Stromal cell of bone marrow (primary cell): Measurements from ENCODE around the gene SIPA1.
A peak's percentile ranks its signal among the peaks of the same experiment; 100 is the strongest.

Source experiments
- DNase-seq: peaks from one replicate; pipeline ENCODE4 v3.0.0-alpha.2; 2012; ENCODE audit warnings: low read depth

Gene SIPA1, protein sequence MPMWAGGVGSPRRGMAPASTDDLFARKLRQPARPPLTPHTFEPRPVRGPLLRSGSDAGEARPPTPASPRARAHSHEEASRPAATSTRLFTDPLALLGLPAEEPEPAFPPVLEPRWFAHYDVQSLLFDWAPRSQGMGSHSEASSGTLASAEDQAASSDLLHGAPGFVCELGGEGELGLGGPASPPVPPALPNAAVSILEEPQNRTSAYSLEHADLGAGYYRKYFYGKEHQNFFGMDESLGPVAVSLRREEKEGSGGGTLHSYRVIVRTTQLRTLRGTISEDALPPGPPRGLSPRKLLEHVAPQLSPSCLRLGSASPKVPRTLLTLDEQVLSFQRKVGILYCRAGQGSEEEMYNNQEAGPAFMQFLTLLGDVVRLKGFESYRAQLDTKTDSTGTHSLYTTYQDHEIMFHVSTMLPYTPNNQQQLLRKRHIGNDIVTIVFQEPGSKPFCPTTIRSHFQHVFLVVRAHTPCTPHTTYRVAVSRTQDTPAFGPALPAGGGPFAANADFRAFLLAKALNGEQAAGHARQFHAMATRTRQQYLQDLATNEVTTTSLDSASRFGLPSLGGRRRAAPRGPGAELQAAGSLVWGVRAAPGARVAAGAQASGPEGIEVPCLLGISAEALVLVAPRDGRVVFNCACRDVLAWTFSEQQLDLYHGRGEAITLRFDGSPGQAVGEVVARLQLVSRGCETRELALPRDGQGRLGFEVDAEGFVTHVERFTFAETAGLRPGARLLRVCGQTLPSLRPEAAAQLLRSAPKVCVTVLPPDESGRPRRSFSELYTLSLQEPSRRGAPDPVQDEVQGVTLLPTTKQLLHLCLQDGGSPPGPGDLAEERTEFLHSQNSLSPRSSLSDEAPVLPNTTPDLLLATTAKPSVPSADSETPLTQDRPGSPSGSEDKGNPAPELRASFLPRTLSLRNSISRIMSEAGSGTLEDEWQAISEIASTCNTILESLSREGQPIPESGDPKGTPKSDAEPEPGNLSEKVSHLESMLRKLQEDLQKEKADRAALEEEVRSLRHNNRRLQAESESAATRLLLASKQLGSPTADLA

DNA sequence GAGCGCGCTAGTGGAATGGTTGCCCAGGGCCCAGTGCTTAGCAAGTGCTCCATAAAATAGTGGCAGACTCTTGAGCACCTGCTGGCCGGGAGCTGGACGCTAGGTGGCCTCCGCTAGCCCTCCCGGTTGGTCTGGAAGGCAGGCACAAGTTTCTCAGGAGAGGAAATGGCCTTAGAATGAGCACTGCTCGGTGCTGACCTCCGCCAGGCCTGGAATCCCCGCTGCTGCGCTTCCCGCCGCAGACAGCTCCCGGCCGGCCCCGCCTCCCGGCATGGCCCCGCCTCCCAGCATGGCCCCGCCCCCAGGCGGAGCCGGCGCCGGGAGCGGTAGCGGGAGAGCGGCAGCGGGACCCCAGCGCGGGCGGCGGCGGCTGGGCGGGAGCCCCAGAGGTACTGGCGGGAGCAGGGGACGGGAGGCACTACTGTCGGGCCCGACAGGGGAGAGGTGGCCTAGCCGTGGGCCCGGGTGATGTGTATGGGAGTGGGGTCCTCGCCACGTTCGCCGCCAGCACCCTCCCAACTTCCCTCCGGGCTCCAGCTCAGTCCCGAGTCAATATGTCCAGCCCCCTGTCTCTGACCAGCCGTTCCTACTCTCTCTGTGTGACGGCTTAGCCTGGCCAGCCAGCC is at the start of gene SIPA1:
Gene SIPA1 (plus strand): TSS at position 308 of the 626 bp plus-strand sequence. CDS start 2,821 bp downstream, outside the sequence.
- peak; percentile 65 for DNase-seq

DNA sequence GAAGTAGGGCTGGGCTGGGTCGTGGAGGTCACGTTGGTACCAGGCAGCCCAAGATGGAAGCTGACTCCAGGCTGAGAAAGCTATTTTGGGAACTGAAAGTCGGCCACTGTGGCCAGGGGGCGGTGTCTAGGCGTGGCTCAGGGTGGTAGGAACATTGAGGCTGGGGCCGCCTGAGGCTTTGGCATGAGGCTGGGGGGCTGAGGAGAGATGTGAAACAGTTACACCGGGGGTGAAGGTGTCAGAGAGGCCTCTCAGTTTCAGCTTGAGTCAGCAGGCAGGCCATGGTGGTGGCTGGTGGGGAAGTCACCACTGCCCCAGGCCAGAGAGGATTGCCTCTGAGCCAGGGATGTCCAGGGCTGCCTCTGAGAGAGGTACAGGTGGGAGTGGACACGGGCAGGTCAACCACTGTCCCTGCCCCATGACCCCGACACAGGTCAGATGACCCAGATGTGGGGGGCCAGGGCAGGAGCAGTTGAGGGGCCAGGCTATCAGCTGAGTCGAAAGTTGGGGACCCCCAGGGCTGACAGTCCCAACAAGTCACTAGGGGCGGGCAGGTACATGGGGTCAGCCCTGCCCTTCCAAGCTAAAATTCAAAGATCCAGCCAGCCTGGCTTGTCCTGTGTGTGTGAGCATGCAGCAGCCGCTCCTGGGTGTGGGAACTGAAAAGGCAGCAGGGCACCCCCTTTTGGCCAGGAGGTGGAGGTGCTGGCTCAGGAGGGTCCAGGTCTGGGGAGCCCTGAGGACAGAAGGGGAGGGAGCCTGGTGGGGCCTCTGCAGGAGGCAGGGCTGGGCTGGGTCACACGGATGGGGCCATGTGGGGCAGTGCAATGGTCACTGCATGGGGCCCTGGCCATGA is 49.5 kb upstream of the SIPA1 start:
- DNase-seq, result no peak

DNA sequence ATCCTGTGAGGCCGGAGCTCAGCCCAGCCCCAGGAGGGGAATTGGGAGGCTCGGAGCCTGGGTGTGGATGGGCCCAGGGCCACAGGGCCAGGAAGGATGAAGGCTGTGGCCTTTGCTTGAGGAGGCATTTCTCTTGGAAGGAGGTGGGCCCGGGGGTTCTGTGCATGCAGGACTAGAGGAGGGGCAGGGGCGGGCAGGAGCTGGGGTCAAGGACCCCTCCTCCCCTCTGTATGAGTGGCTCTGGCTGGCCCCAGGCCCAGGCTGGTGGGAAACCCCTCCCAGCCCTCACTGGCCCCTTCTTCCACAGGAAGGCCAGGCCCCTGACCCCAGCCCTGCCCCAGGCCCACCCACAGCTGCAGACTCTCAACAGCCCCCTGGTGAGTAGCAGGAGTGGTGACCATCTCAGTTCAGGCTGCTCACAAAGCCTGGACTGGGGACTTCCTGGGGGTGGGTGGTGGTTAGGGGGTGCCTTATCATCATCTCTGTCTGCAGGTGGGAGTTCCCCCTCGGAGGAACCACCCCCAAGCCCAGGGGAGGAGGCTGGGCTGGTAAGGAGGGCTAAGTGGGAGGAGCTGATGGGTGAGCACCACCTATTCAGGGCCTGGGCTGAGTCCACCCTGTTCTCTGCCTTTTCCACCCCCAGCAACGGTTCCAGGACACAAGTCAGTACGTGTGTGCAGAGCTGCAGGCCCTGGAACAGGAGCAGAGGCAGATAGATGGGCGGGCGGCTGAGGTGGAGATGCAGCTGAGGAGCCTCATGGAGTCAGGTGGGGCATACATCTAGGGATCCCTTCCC is 48.3 kb upstream of the SIPA1 start:
- no peak for DNase-seq

DNA sequence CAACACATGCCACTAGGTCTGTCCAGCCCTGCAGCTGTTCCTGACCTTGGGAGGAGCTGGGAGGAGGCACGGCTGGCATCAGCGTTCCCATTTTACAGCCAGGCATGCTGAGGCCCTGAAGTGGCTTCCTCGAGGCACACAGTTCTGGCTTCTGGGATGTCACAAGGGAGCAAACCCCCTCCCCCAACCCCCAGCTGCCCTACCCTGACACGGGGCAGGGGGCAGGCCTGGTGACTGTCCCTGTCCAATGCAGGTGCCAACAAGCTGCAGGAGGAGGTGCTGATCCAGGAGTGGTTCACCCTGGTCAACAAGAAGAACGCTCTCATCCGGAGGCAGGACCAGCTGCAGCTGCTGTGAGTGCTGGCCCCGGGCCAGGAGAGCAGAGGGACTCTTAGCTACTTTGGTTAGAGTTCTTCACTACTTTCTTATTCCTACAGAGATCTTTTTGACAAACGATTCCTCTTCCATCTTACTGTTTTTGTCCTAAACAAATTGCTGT is 47.6 kb upstream of the SIPA1 start:
- no peak for DNase-seq

DNA sequence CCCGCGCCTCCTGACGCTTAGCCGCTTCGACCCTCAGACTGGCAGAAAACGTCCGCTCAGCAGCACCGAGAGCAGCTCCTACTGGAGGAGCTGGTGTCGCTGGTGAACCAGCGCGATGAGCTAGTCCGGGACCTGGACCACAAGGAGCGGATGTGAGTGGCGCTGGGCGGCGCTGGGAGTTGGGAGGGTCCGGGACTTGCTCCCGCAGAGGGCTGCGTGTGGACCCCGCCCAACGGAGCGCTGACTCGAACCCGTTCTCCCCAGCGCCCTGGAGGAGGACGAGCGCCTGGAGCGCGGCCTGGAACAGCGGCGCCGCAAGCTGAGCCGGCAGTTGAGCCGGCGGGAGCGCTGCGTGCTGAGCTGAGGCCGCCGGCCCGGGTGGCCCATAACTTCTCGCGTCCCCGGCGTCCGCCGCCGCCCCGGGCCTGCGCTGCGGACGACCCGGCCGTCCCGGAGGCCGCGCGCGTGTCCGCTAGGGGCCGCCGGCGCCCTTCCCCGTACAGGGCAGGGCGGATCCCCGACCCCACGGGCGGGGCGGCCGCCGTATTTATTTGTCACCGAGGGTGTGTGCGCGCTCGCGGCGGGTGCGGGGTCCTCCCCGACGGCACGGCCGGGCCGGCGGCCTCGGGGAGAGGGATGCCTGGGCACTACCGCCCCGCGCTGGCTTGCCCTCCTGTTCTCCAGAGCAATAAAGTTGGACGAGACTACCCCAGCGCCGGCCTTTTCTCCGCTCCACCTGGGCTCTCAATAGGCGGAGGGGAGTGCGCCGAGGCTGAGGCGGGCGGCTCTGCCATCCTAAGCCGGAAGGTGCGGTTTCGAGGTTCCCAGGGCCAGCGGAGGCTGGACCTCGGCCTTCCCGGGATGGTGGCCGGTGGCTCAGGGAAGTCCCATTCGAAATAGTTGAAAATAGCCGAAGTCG is 45.7 kb upstream of the SIPA1 start:
- no peak for DNase-seq

DNA sequence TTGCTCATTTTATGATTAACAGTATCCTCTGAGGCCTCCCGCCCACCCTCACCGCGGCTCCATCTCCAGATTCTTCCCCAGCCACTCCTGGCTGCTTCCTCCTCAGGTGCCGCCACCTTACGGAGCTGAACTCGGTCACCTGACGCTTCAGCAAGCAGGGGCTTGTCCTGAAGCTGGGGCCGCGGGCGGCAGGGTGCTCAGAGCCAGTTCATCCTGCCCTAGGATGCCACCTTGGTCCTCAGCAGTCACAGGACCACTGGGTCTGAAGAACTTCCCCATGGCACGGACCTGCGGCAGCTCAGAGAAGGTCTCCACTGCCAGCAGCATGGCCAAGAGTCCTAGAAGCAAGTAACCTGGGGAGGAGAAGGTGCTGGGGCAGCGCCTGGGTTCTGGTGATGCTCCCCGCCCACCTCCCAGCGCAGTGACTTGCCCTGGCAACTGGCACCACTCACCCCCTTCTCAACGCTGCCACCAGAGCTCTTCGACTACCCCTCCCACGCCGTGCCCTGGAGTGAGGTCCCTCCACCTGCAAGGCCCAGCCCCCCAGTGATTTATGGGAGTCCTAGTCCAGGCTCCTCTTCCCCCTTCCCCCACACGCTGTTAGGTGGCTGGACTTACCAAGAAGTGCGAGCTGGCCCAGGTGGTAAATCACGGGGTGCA is 44.9 kb upstream of the SIPA1 start:
- no peak for DNase-seq

DNA sequence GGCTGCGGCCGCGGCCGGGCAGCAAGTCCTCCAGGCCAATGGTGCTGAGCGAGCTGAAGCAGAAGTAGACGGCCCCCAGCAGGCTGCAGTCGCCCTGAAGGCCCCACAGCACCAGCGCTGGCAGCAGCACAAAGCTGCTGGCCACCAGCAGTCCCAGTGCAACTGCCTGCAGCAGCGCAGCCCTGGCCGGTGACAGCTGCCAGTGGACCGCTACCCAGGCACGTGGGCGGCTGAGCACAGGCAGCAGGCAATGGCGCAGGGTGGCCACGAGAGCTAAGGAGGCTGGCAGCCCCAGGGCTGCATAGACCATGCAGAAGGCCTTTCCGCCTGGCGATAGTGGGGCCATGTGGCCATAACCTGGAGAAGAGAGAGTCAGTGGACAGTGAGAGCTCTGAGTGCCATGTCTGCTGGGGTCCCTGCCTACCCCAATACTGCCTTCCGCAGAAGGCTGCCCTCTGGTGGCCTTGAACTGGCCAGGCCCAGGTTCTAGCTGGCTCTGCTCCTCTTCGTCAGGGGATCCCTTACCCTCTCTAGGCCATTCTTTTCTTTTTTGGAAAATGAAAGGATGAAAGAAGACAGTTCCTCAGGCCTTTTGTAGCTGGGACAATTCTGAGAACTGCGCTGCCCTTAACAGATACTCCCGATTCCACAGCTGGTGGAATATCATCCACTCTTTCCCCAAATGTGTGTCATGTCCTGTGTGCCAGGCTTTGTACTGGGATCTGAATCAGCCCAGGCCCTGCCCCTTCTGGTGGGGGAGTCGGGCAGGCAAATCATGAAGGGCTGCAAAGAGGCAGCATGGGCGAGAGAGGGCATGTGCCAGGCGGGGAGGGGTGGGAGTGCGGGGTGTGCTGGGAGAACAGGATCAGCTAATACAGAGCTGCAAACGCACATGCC is 44.1 kb upstream of the SIPA1 start:
- DNase-seq, result no peak

DNA sequence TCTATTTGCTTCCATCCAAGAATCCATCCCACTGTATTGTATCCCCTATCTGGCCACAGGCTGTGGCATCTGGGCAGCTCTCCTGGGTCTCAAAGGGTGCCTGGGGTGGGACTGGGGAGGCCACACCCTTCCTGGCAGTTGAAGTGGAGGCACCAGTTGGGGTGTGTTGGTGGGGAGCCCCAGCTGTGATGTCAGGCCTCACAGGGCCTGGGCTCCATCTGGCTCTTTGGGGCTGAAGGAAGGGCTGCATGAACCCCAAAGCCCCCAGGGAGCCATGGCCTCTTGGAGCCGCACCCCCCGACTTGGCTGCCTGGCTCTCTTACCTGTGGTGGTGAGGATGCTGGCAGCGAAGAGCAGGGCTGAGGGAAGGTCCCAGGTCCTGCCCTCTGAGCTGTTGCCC is 42.8 kb upstream of the SIPA1 start:
- DNase-seq, result no peak

DNA sequence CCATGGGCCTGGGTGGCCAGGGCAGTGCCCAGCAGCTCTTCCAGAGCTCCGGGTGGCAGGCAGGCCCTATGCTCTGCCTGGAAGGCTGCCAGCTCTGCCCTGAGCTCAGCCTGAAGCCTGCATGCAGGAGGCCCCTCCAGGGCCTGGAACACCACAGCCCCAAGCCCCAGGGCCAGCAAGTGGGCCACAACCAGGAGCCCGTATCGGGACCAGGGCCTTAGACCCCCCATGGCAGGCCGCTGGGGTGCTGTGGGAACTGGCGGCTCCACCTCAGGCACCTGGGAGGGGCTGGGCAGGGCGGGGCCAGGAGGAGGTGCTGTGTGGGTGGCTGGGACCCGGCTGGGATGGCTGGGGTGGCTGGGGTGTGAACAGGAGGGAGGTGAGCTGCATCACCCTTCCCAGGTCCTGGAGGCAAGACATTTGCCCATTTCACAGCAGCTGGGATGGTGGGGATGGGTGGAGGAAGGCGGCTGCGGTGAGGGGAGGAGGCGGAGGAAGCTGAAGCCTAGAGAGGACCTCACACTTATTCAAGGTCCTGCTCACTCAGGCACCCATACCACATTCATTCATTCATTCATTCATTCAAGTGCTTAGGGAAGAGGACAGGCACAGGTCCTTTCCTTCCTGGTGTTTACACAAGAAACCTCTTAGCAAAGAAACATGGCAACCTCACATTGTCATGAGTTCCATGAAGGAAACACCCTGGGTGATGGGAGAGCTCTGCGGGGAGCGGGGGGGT is 42.2 kb upstream of the SIPA1 start, which contains the start of gene KCNK7:
Gene KCNK7 (minus strand): TSS at position 258 of the 739 bp plus-strand sequence. CDS start 28 bp downstream, at position 230.
- DNase-seq, result no peak

DNA sequence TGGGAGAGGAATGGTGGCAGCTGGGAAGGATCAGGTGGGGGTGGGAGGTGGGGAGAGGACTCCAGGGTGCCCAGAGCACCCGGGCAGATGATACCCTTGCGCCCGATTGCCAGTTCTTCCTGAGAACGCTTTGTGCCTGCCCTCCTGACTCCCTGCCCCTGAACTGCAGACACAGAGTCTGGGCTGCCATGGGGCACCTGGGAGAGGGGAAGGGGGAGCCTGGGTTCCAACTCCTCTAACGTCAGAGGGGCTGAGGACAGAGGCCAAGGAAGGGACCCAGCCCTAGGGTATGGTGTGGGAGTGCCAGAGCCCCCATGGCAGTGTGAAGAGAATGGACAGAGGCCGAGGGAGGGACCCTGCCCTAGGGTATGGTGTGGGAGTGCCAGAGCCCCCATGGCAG is 41.4 kb upstream of the SIPA1 start:
- no peak for DNase-seq

DNA sequence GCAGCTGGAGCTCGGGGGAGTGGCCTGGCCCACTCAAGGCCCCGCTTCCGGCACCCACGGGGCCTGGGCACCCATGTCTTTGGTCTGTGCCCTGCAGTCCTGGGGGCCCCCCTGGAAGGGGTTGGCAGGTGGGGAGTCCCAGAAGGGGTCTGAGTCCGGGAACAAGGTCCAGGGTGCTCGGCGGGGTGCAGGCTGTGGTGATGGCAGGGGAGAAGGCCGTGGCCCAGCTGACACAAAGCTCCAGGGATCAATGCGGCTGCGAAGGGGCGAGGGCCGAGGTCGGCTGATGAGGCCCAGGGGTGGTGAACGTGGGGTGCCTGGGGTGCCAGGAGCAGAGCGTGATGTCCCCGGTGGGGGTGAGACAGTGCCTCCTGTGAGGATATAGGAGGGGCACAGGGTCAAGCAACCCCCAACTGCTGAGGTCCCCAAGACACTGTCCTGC is 39.6 kb upstream of the SIPA1 start:
- DNase-seq, result no peak

DNA sequence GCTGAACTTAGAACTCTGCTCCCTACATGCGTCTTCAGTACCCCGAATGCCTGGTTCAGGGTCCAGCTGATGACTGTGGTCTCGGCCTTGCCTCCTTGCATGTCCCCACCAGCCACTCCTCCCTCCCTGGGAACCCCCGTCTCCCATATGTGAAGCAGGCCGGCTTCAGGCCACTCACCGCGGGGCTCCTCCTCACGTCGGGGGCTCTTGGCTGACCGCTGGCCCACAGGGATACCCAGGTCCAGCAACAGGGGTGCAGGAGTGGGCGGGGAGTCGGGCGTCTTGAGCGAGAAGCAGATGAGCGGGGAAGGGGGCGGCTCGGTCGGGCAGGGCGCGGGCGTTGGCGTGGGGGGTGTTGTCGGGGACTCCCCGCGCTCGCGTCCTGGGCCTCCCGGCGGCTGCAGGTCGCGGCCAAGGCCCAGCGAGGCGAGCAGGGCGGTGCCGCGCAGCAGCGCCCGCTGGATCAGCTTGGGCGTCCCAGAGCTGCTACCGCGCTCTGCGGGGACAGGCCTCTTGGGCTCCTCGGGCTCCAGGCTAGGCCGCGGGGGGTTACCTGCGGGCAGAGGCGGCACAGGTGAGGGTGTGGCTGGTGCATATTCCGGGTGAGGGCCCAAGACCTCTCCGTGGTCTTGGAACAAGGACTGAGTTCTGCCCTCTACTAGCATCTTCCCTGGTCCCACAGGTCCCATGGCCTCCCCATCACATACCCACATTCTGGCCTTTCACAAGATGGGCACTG is 38.5 kb upstream of the SIPA1 start:
- no peak for DNase-seq

DNA sequence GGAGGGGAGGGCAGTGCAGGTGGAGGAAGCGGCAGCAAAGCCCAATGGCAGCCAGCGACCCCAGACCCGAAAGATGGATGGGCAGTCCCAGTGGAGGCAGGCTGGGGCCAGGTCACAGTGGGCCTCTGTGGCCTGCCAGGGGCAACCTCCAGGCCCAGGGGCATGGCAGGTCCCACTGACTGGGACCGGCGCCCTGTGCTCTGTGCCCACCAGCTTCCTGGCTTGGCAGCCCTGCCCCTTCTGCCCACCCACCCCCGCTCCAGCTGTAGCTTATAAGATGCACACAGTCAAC is 38.0 kb upstream of the SIPA1 start:
- DNase-seq, result no peak

DNA sequence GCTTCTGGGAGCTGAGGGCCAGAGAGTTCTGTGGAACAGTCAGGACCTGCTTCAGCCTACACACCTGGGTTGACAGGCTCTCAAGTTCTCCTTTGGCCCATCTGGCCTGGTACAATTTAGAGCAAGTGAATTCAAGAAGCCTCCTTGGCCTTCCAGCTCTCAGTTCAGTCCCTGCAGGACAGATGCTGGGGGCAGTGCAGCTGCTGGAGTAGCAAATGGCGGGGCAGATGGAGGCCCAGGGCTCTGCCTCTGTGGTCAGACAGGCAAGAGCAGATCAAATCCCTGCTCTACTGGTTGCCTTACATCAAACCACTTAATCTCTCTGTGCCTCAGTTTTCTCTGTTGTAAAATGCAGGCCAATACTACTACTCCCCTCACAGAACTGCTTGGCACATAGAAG is 33.6 kb upstream of the SIPA1 start:
- no peak for DNase-seq

DNA sequence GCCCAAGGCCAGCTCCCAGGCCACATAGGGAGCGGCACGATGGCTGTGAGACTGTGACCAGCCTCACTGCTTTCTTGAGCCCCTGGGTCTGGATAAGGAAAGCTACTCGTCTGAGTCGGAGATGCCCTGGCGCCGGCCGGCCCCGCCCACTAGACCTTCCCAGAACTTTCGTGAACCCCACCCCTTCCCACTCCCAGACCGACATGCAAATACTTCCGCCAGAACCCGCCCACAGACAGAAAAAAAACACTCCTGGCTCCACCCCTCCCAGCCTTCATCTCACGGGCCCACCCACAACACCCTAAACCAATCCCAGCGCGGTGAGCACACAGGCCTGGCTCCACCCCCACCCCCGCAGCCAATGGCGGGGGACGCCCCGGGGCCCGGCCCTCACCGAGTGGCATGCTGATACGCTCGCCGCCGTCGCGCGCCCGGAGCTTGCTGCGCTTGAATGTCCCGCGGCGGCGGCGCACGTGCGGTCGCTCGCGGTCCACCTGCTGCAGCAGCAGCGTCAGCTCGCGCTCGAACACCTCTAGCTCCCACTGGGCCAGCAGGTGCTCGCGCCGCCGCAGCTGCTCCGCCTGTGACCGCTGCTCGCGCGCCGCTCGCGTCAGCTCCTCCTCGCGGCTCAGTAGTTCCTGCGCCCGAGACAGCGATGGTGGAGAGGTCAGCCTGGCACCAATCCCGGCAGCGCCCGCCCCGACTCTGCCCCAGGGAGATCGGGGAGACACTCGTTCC is 30.9 kb upstream of the SIPA1 start:
- peak; percentile 87 for DNase-seq
